ENCODE results near the gene GRM8.
"Not testable (repeated sequence)": the region's sequence is repeated elsewhere in the genome, so short reads cannot be mapped to it uniquely, and the experiment has no call there.

Gene GRM8

DNA sequence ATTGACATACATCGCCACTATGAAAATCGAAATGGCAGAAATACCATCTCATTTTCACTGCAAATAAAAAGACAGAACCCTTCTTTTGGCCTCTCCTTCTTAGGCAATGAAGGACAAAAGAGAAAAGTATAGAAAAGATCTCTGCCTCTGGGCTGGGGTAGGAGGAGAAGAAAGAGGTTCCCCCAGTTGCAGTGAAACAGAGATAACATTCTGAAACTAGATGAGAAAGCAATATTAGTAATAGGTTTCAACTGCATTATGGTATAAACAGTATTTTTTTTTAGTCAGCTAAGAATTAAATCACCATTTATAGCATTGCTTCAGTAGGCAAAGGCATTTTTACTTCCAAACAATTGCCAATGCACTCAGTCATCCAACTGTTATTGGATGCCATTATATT is 347.5 kb downstream of the GRM8 start:
- DNase-seq: not testable (repeated sequence)

DNA sequence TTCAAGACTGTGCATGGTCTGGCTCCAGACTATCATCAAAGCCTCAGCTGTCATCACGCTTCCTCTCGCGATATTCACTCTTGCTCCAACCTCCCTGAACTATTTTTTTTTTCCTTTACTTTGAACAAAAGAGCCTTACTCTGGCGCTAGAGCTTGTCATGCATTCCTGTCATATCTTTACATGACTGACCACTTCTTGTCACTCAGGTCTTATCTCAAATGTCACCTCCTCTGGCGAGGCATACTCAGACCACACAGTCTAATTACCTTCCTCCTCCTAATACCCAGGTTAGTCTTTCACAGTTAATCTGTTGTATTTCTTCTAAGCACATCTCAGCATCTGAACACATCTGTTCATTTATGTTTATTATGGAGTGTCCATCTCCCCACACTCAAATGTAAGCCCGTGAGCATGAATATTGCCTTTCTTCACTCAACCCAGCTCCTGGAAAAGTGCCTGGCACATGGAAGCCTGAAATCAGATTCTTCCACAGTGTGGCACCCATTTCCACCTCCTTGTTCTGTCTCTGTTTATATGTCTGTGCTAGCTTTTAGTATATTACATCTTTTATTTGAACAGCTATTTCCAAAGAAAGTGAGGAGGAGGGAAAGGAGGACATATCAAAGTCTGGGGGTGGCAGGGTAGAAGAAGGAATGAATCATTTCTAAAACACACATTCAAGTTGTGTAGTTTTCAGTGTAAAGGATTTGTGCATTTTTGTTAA is 351.5 kb downstream of the GRM8 start:
- not testable (repeated sequence) for DNase-seq

DNA sequence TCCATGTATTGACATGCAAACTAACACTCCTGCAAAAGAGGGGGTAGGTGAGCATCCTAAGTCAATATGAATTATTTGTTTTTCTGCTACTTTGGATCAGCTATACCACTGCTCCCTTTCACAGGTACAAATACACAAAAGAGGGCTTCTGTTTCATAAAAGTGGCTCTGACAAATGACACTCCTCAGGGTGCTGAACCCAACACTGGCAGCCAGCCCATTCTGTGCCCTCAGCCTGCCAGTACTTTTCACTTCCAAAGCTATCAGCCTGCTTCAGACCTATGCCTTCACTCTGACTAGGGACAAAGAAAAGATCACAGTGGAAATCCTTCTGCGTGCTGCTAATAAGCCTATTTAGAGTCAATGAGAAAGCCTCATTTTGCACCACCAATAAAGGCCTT is 364.8 kb downstream of the GRM8 start:
- not testable (repeated sequence) for DNase-seq

DNA sequence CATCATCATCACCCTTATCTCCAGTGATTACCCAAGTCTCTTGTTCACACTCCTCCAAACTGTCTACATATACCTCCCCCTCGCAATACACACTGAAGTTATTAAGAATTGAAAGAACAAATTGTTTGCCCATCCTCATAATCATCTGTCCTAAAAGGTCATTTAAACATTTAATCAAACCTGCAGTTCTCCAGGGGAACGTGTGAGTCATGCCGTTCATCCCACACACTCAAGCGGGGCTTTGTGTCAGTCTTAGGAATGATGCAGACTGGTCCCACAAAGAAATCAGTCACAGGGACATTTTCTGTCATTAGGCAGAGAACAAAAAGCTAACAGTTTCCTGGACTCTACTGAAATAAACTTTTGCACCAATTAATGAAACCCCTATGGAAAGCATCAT is 365.2 kb downstream of the GRM8 start:
- not testable (repeated sequence) for DNase-seq

DNA sequence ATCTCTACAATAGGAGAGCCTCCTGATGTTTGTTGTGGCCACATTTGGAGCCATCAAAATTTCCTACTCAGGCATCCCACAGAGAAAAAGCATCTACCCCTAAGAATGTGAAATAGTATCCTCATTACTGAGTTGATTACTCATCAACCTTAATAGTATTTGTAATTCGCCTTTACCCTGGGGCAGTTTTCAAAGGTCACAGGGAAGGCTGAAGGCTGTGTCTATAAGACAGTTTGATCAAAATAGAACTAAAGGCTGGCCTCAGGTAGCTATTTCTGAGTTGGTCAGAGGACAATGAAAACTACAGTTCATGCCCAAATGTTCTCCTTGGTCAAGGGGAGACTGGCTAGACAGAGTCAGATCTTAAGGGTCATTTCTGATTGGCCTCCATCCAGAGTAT is 370.0 kb downstream of the GRM8 start:
- DNase-seq: not testable (repeated sequence)

DNA sequence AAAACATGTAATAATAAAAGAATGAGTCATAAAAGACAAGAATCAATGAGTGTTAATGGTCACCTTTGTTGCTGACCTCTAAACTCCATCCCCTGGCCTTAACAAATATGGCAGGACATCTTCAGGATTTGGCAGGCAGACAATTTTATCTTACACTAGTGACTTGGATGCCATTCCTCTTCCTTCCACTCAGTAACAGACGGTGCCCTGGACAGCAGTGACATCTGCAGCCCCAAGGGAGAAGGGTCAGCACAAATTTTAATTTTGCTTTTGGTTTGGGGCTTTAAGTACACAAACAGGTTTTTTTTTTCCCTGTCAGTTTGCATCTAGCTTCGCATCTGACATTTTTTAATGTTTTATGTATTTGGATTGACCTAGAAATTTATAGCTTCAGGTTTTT is 370.8 kb downstream of the GRM8 start:
- not testable (repeated sequence) for DNase-seq

DNA sequence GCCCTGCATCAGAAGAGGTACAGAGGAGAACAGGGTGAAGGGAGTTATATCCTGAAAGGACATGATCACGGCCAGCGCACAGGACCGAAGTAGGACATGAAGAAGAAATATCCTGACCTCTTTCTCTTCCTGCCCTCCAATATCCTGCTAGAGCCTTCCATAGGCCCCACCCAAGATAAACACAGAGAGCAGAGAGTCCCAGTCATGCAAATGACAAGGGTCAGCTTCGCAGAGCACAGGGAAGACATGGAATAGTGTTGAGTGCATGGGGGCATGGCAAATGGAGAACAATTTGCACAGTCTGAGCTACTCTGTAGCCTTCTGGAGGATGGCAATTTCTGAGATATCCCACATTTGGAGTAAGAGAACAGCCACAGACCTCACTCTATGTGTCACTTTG is 371.4 kb downstream of the GRM8 start:
- no peak for DNase-seq

DNA sequence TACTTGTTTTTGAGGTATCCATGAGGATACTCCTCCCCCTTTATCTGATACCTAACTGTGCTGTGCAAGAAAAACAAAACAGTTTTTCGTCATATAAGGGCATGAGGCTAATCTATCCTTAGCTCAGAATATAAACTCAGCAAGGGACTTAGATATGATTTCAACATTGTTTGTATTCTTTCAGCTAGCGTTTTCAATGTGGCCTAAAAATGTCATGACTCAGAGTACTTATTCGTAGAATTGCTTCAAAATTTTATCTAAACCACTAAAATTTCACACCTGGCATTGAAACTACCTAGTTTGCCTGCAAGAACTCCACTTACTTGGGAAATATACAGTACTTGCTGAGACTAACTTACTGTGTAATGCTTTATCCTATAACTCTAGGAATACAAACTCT is 376.2 kb downstream of the GRM8 start:
- not testable (repeated sequence) for DNase-seq

DNA sequence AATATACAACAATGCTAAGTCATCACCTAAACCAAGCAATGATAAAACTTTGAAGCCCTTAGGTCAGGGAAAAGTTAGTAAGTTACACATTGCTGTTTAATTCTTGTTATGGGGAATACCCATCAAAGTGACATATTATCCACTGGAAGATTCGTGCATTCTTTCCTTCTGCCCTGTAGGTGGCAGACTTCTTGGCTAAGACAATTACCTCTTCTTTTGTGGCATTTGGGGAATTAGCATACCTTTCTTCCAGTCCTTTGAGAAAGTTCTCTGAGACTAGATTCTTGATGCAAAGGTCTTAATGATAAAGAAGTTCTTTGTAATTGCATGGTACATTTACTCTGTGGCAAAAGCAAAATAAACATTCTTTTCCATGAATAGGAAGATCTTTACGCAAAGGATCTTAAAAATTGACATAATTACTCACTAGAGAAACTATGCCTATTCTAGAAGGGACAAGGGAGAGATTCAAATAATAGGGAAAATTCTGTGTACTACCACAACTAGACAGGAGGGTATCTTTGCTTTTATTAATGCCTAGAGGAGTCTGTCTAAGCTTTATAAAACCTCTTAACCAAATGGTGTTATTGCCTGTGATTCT is 395.9 kb downstream of the GRM8 start:
- DNase-seq: peak in 1 of 2 experiments; percentile 18

DNA sequence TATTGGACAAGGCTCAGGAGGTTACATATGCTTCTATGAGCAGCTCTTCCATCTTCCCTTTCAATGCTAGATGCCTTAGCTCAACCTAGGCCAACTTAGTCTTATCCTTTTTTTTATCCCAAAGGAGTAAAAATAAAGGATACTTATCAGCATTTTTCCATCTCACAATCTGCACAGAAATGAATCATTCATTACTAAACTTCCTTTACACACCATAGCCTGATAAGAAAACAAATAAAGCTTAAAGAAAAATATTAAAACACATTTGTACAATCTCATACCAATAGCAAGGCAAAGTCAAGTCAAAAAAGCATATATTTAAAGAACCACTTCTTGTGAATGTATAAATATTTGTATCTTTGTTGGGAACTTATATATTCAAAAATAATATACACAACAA is 407.4 kb downstream of the GRM8 start:
- DNase-seq: no peak

DNA sequence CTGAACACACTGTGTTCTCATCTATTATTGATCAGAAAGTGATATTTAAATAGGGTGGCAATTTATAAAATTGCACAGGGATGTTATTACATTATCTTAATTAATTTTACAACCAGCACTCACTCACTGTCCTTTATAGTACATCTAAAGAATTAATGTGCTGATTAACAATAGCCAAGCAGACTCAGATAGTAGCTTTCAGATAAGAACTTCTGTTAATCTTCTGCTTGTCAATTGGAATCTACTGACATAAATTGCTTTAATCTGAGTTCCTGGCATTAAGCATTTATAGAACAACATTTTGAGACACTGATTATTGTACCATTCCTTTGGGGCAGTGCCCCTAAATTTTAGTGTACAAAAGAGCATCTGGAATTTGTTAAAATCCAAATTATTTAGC is 408.9 kb downstream of the GRM8 start:
- no peak for DNase-seq

DNA sequence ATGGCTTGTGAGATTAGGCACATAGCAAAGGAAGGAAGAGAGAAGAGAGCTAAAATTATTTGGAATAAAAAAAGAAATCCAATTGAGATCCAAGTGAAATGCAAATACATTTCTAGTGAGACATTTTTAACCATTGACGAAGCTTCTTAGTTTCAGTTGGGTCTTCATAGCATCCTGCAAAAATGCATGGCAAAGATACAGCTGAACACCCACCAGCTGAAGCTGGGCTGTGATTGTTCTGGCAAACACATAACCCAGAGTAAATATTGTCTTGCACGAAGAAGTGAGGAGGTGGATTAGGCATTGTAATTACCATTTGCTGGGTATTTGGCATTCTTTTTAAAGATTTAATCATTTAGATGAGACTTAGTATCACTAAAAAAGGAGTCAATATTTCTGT is 409.4 kb downstream of the GRM8 start:
- no peak for DNase-seq

DNA sequence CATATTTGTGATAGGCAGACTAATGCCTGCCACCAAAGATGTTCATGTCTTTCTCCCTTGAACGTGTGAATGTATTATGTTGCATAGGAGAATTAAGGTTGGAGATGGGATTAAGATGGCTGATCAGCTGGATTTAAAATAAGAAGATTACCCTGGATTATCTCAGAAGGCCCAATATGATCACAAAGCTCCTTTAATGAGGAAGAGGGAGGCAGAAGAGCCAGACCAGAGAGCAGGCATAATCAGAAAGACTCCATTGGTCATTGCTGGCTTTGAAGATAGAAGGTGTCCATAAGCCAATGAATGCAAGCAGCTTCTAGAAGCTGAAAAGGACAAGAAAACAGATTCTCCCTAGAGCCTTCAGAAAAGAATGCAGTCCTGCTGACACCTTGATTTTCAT is 410.3 kb downstream of the GRM8 start:
- no peak for DNase-seq

DNA sequence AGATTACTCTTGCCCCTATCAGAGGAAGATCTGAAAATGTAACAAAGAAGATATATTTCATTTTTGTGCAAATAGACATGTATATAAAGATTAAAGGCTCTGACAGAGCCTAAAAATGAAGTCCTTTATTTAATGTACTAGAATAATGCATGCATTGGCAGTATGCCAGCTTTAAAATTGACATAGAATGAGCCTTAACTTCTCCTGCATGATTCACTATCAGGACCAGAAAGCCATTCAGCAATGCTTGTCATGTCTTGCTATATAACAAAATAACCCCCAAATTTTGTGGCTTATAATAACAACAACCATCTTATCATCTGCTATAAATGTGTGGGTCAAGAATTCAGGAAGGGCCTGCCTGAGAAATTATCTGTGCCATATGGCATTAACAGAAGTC is 411.9 kb downstream of the GRM8 start:
- no peak for DNase-seq

DNA sequence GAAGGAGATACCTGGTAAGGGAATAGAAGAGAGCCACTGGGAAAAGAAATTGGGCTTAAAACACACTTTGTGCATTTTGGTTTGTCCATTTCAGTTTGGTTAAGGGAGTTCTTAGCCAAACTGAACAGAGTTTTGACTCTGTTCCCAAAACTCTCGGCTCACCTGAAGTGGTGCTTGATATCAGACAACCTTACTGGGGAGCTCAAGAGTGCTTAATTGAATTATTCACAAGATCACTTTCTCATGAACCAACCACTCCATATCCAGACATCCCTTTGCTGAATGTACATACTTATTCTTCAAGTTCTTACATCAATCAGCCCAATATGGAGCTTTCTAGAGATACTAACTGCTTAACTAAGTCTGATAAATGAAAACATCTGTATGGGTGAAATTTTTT is 413.1 kb downstream of the GRM8 start:
- no peak for DNase-seq

DNA sequence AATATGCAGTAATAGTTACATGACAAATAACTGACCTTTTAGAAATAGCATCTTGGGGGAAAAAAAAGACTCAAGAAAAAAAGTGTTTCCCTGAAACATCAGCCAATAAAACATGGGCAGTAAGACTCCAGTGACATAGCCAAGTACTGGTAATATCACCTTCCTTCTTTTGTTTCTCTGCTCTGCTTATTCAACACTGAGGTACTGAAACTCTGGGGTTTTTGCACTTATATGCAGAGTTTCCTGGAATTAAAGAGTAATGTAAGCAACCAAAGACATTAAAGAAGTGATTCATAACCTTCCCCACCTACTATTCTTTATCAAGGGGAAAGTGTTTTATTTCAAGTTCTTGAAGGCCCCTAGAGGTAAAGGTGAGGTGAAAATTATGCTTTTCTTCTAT is 414.5 kb downstream of the GRM8 start:
- no peak for DNase-seq

DNA sequence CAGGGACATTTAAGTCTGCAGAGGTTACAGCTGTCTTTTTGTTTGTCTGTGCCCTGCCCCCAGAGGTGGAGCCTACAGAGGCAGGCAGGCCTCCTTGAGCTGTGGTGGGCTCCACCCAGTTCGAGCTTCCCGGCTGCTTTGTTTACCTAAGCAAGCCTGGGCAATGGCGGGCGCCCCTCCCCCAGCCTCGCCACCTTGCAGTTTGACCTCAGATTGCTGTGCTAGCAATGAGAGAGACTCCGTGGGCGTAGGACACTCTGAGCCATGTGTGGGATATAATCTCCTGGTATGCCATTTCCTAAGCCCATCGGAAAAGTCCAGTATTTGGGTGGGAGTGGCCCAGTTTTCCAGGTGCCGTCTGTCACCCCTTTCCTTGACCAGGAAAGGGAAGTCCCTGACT is 421.5 kb downstream of the GRM8 start:
- not testable (repeated sequence) for DNase-seq

DNA sequence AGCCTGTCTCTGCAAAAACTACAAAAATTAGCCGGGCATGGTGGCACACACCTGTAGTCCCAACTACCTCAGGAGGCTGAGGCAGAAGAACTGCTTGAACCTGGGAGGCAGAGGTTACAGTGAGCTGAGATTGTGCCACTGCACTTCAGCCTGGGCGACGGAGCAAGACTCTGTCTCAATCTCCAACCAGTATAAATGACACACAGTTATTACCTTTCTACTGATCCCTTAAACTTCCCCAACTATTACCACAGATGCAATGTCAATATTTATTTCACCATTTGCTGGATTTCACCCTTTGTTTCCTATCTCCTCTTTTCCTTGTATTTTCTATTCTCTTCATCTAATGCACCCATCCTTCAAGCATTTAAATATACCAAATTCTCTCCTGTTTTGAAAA is 431.8 kb downstream of the GRM8 start:
- DNase-seq: no peak

DNA sequence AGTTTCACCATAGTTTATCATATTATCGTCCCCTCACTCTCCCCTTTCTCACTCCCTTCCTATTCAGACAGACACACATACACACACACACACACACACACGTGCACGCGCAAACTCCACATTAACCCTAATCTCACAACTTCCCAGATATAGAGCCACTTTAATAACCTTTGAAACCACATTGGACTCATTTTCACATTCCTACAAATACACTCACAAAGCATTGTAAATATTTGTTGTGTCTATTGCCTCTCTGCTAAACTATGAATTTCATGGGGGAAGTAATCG is 433.6 kb downstream of the GRM8 start:
- no peak for DNase-seq

DNA sequence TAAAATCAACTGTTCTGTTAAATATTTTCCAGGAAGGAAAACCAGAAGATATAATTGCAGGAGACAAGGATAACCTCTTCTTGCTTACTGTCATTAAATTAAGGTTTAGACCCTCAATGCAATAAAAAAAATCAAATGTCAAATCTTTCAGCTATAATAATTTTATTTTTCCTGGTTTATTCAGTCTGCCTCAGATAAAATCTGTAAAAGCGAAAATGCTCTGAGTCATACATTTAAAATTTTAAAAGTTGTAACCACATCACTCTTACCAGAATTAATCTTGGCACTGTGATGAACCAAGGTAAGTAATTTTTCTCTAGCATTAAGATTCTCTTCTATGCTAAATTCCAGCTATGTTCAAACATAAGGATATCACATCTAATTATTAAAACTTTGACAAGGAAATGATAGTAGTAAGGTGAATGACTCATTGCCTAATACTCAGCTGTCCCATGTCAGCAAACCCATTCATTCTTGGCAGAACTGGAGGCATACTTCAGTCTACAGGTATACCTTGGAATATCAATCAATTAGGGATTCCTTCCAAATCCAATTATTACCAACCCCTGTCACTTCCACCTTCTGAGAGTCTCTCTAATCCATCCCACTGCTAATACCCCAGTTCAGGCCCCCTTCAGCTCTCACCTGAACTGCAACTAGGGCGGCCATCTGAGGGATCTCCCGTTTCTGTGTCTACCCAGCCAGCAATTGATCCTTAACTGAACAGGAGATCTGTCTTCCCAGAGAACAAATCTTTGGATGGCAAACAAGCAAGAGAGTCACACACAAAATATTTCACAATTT is 434.1 kb downstream of the GRM8 start:
- DNase-seq: no peak

DNA sequence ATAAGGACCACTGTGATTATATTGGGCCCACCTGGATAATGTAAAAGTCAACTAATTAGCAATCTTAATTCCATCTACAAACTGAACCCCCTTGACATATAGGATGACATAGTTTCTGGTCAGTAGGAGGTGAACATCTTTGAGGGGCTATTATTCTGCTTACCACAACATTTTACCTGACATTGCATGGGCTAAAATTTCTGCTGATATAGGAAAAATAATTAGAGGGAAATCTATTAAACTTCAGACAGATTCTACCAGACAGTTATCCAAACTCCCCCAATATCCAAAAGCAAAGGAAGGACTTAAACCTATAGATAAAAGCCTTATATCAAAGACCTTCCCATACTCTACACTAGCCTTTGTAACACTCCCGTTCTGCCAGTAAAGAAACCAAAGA is 443.6 kb downstream of the GRM8 start:
- no peak for DNase-seq

DNA sequence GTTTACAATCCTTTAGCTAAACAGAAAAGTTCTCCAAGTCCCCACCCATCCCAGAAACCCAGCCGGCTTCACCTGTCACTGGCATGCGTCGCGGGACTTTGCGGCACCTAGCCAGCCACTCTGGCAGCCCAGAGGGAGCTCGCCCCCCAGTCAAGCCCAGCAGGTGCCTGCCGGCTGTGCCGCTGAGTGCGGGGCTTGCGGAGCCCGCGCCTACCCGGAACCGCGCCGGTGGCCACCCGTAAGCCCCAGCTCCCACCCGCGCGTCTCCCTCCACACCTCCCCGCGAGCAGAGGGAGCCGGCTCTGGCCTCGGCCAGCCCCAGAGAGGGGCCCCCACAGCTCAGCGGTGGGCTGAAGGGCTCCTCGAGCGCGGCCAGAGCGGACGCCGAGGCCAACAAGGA is 446.1 kb downstream of the GRM8 start:
- DNase-seq: no peak

DNA sequence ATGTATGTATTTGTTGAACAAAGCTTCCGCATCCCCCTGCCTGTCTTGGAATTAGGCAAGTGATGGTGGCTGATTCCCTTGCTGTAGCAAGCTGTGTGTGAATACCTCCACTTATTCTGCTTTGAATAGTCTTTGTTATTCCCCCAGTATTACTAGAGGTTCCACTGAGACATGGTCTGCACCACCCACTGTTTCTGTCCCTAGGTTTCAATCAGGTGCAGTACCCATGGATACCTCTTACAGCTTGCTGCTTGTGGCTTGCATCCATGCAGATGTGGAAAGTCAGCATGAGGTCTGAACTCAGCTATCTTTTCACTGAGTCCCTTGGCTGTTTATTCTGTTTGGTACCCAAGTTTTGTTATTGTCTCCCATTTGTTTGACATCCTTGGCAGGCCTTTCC is 447.4 kb downstream of the GRM8 start:
- no peak for DNase-seq

DNA sequence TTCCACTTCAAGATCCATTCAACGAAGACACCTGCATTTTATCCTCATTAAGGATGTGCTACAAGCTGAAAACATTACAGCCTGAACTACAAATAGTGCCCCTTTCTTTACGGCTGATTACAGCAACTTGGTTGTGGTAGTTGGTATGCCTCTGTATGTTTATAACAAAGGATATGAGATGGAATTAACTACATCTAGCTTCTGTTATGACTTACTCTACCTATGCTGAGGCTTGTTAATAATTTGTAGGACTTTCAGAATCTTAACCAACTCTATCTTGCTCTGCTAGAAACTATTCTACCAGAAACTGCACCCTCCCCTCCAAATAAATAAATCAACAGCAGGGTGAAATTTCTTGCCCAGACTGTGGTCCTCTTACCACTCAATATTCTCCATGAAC is 448.1 kb downstream of the GRM8 start:
- no peak for DNase-seq

Measured in SW 1271 (cell line).